Ishikawa (cell line): ENCODE measurements around the gene ITFG1.

ENCODE experiments used
- CEBPB ChIP-seq: IDR thresholded peaks from 2 replicates; pipeline ENCODE4 v1.6.1; 2012
- CREB1 ChIP-seq: IDR thresholded peaks from 2 replicates; pipeline ENCODE4 v1.6.1; 2012; ENCODE audit warnings: low read depth
- EGR1 ChIP-seq: IDR thresholded peaks from 2 replicates; pipeline ENCODE4 v1.6.1; 2012
- EP300 ChIP-seq: IDR thresholded peaks from 2 replicates; pipeline ENCODE4 v1.6.1; 2012; ENCODE audit warnings: borderline replicate concordance
- FOXM1 ChIP-seq: IDR thresholded peaks from 2 replicates; pipeline ENCODE4 v1.6.1; 2012; ENCODE audit warnings: low read depth, borderline replicate concordance
- MAX ChIP-seq: IDR thresholded peaks from 2 replicates; pipeline ENCODE4 v1.6.1; 2012
- NFIC ChIP-seq: IDR thresholded peaks from 2 replicates; pipeline ENCODE4 v1.6.1; 2012
- RAD21 ChIP-seq: IDR thresholded peaks from 2 replicates; pipeline ENCODE4 v1.6.1; 2012; ENCODE audit warnings: low read depth
- REST ChIP-seq: IDR thresholded peaks from 2 replicates; pipeline ENCODE4 v1.6.1; 2012; ENCODE audit warnings: low read depth, mild to moderate bottlenecking
- TAF1 ChIP-seq: IDR thresholded peaks from 2 replicates; pipeline ENCODE4 v1.6.1; 2012; ENCODE audit warnings: low read depth, mild to moderate bottlenecking
- TCF12 ChIP-seq: IDR thresholded peaks from 2 replicates; pipeline ENCODE4 v1.6.1; 2012; ENCODE audit warnings: low read depth
- TEAD4 ChIP-seq: IDR thresholded peaks from 2 replicates; pipeline ENCODE4 v1.6.1; 2012
- YY1 ChIP-seq: IDR thresholded peaks from 2 replicates; pipeline ENCODE4 v1.6.1; 2012; ENCODE audit warnings: low read depth
- ZBTB7A ChIP-seq: IDR thresholded peaks from 2 replicates; pipeline ENCODE4 v1.6.1; 2012; ENCODE audit warnings: low read depth
- TF ChIP-seq, protein P1 (sequence below): IDR thresholded peaks from 2 replicates; pipeline ENCODE4 v1.6.1; 2012

Gene ITFG1

DNA sequence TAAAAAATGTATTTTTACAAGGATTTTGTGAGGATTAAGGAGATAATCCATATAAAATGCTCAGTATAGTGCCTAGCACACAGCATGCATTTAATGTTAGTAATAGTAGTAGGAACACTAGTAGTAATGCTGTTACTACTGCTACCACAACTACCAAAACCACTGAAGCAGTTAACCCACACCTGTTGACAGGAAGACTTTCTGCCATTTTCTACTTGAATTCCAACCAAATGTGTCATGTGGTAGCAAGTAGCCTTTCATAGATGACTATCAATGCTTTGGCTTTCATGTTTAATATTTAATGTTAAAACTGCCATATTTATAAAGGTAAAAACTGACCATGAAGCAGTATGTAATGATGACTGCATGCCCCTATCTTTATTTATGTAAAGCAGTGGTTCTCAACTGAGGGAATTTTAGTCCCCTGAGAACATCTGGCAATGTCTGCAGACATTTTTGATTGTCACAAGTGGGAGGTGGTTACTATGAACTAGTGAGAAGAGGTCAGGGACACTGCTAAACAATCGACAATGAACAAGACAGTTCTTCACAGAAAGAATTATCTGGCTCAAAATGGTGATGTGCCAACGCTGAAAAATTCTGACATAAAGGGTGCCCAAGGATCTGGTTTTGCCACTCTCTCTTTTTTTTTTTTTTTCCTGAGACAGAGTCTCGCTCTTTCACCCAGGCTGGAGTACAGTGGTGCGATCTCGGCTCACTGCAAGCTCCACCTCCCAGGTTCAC, 89.4 kb downstream of the ITFG1 start:
- TF ChIP-seq CREB1, result no peak
- no peak for TF ChIP-seq EP300
- no peak for TF ChIP-seq TCF12
- no peak for TF ChIP-seq CEBPB
- no peak for TF ChIP-seq REST

DNA sequence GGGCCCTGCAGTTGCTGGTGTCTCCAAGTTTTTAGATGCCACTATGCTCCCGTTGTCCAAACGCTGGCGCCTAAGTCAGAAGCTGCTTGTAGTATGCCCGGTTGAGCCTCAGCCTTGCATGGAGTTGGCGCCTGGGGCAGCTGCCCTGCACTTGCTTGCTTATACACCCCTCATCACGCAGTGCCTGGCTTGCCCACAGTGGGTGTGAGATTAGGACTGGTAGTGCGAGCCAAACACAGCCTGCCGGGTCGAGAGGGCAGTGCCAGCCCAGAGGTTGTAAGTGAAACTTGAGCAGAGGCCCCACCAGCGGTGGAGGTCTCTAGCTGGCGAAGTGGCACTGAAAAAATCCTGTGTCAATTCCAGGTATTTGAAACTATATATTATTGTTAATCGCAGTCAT, 90.3 kb downstream of the ITFG1 start:
- TF ChIP-seq NFIC (no peak), REST (no peak), FOXM1 (no peak), CEBPB (no peak), TAF1 (no peak), CREB1 (no peak), EGR1 (no peak), EP300 (no peak), RAD21 (no peak), YY1 (no peak), ZBTB7A (no peak), MAX (no peak), TEAD4 (no peak), TCF12 (no peak)
- TF ChIP-seq, protein P1, sequence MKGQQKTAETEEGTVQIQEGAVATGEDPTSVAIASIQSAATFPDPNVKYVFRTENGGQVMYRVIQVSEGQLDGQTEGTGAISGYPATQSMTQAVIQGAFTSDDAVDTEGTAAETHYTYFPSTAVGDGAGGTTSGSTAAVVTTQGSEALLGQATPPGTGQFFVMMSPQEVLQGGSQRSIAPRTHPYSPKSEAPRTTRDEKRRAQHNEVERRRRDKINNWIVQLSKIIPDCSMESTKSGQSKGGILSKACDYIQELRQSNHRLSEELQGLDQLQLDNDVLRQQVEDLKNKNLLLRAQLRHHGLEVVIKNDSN, result no peak

- TF ChIP-seq NFIC (no peak), EP300 (no peak), EGR1 (no peak), RAD21 (no peak), TAF1 (no peak), REST (no peak), CEBPB (no peak), TCF12 (no peak), FOXM1 (no peak), MAX (no peak), ZBTB7A (no peak), CREB1 (no peak)
- TF ChIP-seq, protein P1, result no peak
These were observed 94.6 kb downstream of the ITFG1 start for GRCh38 chr16:47366228-47366627.

- TF ChIP-seq ZBTB7A, result no peak
- no peak for TF ChIP-seq TCF12
- no peak for TF ChIP-seq TEAD4
- TF ChIP-seq, protein P1, result no peak
- TF ChIP-seq YY1, result no peak
- no peak for TF ChIP-seq FOXM1
- no peak for TF ChIP-seq EGR1
These were observed 97.1 kb downstream of the ITFG1 start for GRCh38 chr16:47363761-47364160.
